Skeletal muscle satellite cell (primary cell): ENCODE data around the gene HDAC9.
"Not testable (repeated sequence)": the region's sequence is repeated elsewhere in the genome, so short reads cannot be mapped to it uniquely, and the experiment has no call there.

Source experiments
- H3K27me3 ChIP-seq: 2 replicates; pipeline ENCODE4 v1.7.0; 2013; ENCODE audit warnings: low read length; ENCODE audit not compliant: control insufficient read depth, insufficient read depth
- H3K36me3 ChIP-seq: 2 replicates; pipeline ENCODE4 v1.7.0; 2013; ENCODE audit warnings: mild to moderate bottlenecking, control low read depth, low read length; ENCODE audit not compliant: insufficient read depth
- H3K4me1 ChIP-seq: 2 replicates; pipeline ENCODE4 v1.7.0; 2013; ENCODE audit warnings: low read length; ENCODE audit not compliant: control insufficient read depth, insufficient read depth
- H3K4me2 ChIP-seq: 2 replicates; pipeline ENCODE4 v1.7.0; 2013; ENCODE audit warnings: mild to moderate bottlenecking, low read length
- H3K4me3 ChIP-seq: 2 replicates; pipeline ENCODE4 v1.7.0; 2013; ENCODE audit warnings: low read length
- H3K9ac ChIP-seq: 2 replicates; pipeline ENCODE4 v1.7.0; 2013; ENCODE audit warnings: mild to moderate bottlenecking, low read depth, low read length, moderate library complexity
- H3K9me3 ChIP-seq: replicated peaks from 2 replicates; pipeline ENCODE4 v1.7.0; 2013; ENCODE audit warnings: mild to moderate bottlenecking, control low read depth, low read length

Gene HDAC9

GRCh38 chr7:18706670-18707069 is 211.1 kb downstream of the HDAC9 start:
- H3K36me3 ChIP-seq, result no peaks in the 10 kb centered on the region
- H3K4me1 ChIP-seq, result no peaks in the 10 kb centered on the region
- no peak overlapping the region for H3K4me3 ChIP-seq
- no peak overlapping the region for H3K9ac ChIP-seq
- no peaks in the 10 kb centered on the region for H3K27me3 ChIP-seq
- H3K9me3 ChIP-seq, result no peaks in the 10 kb centered on the region
- no peak overlapping the region for H3K4me2 ChIP-seq

DNA sequence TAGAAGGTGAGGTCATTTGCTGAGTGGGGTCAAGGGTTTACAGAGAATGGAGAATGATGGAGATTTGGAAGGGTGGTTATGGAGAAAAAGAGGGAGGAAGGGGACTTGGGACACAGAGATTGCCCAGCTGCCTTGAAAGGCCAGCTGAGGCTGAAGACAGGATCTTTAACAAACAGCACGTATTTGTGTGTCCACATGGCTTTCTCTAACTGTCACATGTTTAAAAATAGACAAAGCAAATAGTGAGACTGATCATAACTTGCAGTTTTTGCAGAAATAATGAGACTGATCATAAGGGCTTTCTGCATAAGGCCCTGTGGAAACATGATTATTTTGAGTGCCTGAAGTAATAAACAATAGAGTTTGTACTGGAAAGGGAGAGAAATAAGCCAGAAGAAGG is 212.7 kb downstream of the HDAC9 start:
- no peaks in the 10 kb centered on the region for H3K9me3 ChIP-seq
- H3K27me3 ChIP-seq, result no peaks in the 10 kb centered on the region
- no peak overlapping the region for H3K9ac ChIP-seq
- no peaks in the 10 kb centered on the region for H3K36me3 ChIP-seq
- H3K4me3 ChIP-seq, result no peak overlapping the region
- H3K4me2 ChIP-seq, result no peak overlapping the region
- no peaks in the 10 kb centered on the region for H3K4me1 ChIP-seq

GRCh38 chr7:18715988-18716387 is 220.4 kb downstream of the HDAC9 start:
- no peaks in the 10 kb centered on the region for H3K9me3 ChIP-seq
- no peak overlapping the region for H3K9ac ChIP-seq
- H3K27me3 ChIP-seq, result no peaks in the 10 kb centered on the region
- no peak overlapping the region for H3K4me3 ChIP-seq
- no peak overlapping the region for H3K4me2 ChIP-seq
- no peaks in the 10 kb centered on the region for H3K36me3 ChIP-seq
- H3K4me1 ChIP-seq, result no peaks in the 10 kb centered on the region

GRCh38 chr7:18721429-18721828 is 225.9 kb downstream of the HDAC9 start:
- H3K4me2 ChIP-seq, result no peak overlapping the region
- no peaks in the 10 kb centered on the region for H3K4me1 ChIP-seq
- no peaks in the 10 kb centered on the region for H3K27me3 ChIP-seq
- H3K36me3 ChIP-seq, result no peaks in the 10 kb centered on the region
- no peaks in the 10 kb centered on the region for H3K9me3 ChIP-seq
- no peak overlapping the region for H3K4me3 ChIP-seq
- no peak overlapping the region for H3K9ac ChIP-seq

- no peaks in the 10 kb centered on the region for H3K9me3 ChIP-seq
- H3K9ac ChIP-seq, result no peak overlapping the region
- no peaks in the 10 kb centered on the region for H3K36me3 ChIP-seq
- no peaks in the 10 kb centered on the region for H3K27me3 ChIP-seq
- H3K4me2 ChIP-seq, result no peak overlapping the region
- no peak overlapping the region for H3K4me3 ChIP-seq
- H3K4me1 ChIP-seq, result peaks cover 8% of the 10 kb centered on the region
Observed at GRCh38 chr7:18724318-18724717, 228.8 kb downstream of the HDAC9 start.

- no peaks in the 10 kb centered on the region for H3K27me3 ChIP-seq
- no peak overlapping the region for H3K4me3 ChIP-seq
- no peaks in the 10 kb centered on the region for H3K36me3 ChIP-seq
- no peak overlapping the region for H3K9ac ChIP-seq
- peaks cover 8% of the 10 kb centered on the region for H3K4me1 ChIP-seq
- H3K4me2 ChIP-seq, result peak overlapping the region; percentile 23
- no peaks in the 10 kb centered on the region for H3K9me3 ChIP-seq
Observed at GRCh38 chr7:18727115-18727870, 231.7 kb downstream of the HDAC9 start.

GRCh38 chr7:18736012-18736411 is 240.5 kb downstream of the HDAC9 start:
- not testable (repeated sequence) for H3K9ac ChIP-seq, H3K36me3 ChIP-seq, H3K27me3 ChIP-seq, H3K9me3 ChIP-seq, H3K4me1 ChIP-seq, H3K4me3 ChIP-seq, H3K4me2 ChIP-seq

GRCh38 chr7:18740579-18740988 is 245.0 kb downstream of the HDAC9 start:
- H3K27me3 ChIP-seq, result no peaks in the 10 kb centered on the region
- H3K36me3 ChIP-seq, result no peaks in the 10 kb centered on the region
- no peaks in the 10 kb centered on the region for H3K4me1 ChIP-seq
- no peak overlapping the region for H3K4me3 ChIP-seq
- H3K9ac ChIP-seq, result no peak overlapping the region
- H3K4me2 ChIP-seq, result no peak overlapping the region
- H3K9me3 ChIP-seq, result no peaks in the 10 kb centered on the region

- Histone ChIP-seq H3K27me3 (no peaks in the 10 kb centered on the region), H3K4me3 (no peak overlapping the region), H3K36me3 (no peaks in the 10 kb centered on the region), H3K4me1 (peaks cover 35% of the 10 kb centered on the region), H3K9me3 (no peaks in the 10 kb centered on the region), H3K9ac (peak overlapping the region; percentile 72), H3K4me2 (peak overlapping the region; percentile 78)
Observed at GRCh38 chr7:18753972-18754610, 258.5 kb downstream of the HDAC9 start.

DNA sequence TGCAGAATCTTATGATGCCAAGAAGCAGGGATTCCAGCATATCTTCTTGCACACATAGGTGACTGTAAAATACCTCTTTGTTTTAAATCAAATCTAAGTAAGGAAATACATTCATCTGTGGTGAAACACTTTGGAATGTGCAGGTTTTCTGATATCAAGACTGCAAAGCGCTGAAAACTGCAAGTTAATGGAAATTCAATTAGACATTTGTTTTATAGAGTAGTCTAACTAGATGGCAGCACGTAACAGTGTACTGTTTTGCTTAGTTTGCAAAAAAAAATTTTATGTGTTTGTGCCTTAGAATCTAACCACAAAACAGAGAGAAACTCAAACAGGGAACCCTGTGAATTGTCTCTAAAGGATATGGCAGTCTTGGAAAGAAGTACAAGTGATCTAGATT is 259.2 kb downstream of the HDAC9 start:
- H3K4me3 ChIP-seq, result peak overlapping the region; percentile 49
- H3K4me2 ChIP-seq, result peak overlapping the region; percentile 78
- no peaks in the 10 kb centered on the region for H3K27me3 ChIP-seq
- no peaks in the 10 kb centered on the region for H3K36me3 ChIP-seq
- H3K4me1 ChIP-seq, result peaks cover 35% of the 10 kb centered on the region
- no peaks in the 10 kb centered on the region for H3K9me3 ChIP-seq
- H3K9ac ChIP-seq, result peak overlapping the region; percentile 72

DNA sequence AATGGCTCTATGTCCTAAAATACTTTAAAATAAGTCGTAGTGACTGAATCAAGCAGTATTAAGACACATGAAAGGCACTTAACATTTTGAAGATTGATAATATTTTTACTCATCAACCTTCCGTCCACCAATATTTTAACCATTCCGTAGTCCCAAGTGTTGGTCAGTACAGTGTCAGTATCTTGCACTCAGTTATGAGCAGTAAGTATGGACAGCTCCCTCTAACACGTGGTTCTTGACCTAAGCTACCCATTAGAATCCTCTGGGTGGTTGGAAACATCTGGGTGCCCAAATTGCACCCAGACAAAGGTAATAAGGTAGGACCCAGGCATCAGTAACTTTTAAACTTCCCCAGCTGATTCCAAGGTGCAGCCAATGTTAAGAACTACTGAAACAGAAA is 260.2 kb downstream of the HDAC9 start:
- H3K36me3 ChIP-seq, result no peaks in the 10 kb centered on the region
- H3K4me1 ChIP-seq, result peaks cover 35% of the 10 kb centered on the region
- no peak overlapping the region for H3K9ac ChIP-seq
- no peaks in the 10 kb centered on the region for H3K27me3 ChIP-seq
- H3K4me2 ChIP-seq, result no peak overlapping the region
- H3K9me3 ChIP-seq, result no peaks in the 10 kb centered on the region
- H3K4me3 ChIP-seq, result no peak overlapping the region
